Neural cell (in vitro differentiated cells): ENCODE data around the gene ZNF444.

ENCODE experiments used
- CTCF ChIP-seq: fragments of 450-650 bp; IDR thresholded peaks from 2 replicates; pipeline ENCODE4 v1.5.1; 2014; ENCODE audit warnings: antibody characterized with exemption, mild to moderate bottlenecking, moderate library complexity; ENCODE audit not compliant: poor library complexity, severe bottlenecking
- EZH2 ChIP-seq: fragments of 200-600, 300-800 bp; shearing (Covaris generic), sonication (generic); IDR thresholded peaks from 2 replicates; pipeline ENCODE4 v1.6.1; 2014; ENCODE audit warnings: antibody characterized with exemption, low read length, borderline replicate concordance, mild to moderate bottlenecking; ENCODE audit not compliant: insufficient read depth, poor library complexity, severe bottlenecking
- RAD21 ChIP-seq: fragments of 450-650 bp; conservative IDR thresholded peaks from 2 replicates; pipeline ENCODE4 v1.6.1; 2014; ENCODE audit warnings: antibody characterized with exemption, mild to moderate bottlenecking, moderate library complexity
- REST ChIP-seq: IDR thresholded peaks from 2 replicates; pipeline ENCODE4 v1.6.1; 2012; ENCODE audit warnings: borderline replicate concordance
- TAF1 ChIP-seq: IDR thresholded peaks from 2 replicates; pipeline ENCODE4 v1.6.1; 2012; ENCODE audit warnings: low read depth

GRCh38 chr19:56094449-56094848 lies 46.6 kb upstream of the ZNF444 start:
- TF ChIP-seq CTCF (no peak), REST (no peak), RAD21 (no peak), EZH2 (no peak), TAF1 (no peak)
